Adrenal gland (tissue), 12 donors: ENCODE data around the gene GON4L. TPM values are rescaled to one million over a fixed set of nuclear protein-coding genes. Genes with fewer than 3 reads are reported as not detected.
A peak's percentile ranks its signal among the peaks of the same experiment; 100 is the strongest.

Experiments
- DNase-seq, 7 donors: peaks; one replicate each; pipeline ENCODE4 v3.0.0-alpha.2; 2019 to 2020
- H3K27ac ChIP-seq, 5 donors: fragments of 200-600 bp; sonication (generic) in 4 of 5; 1 replicate in 3 of 5; 2 replicates in 2 of 5; pipeline versions ENCODE4 v1.5.1 to v1.8.0; 2016 to 2020; ENCODE audit warnings: mild to moderate bottlenecking in 1 of 5
- H3K27me3 ChIP-seq: fragments of 200-600 bp; 2 replicates; pipeline ENCODE4 v1.8.0; 2021
- H3K36me3 ChIP-seq, 2 donors: fragments of 200-600 bp; replicated peaks in 1 of 2; 1 replicate in 1 of 2; 2 replicates in 1 of 2; pipeline versions ENCODE4 v1.5.1 to v1.8.0; 2018 to 2022
- H3K4me1 ChIP-seq, 2 donors: fragments of 200-600 bp; replicated peaks in 1 of 2; 1 replicate in 1 of 2; 2 replicates in 1 of 2; pipeline versions ENCODE4 v1.5.1 to v1.8.0; 2018 to 2021
- H3K4me3 ChIP-seq, 4 donors: fragments of 200-600 bp; sonication (generic) in 3 of 4; one replicate each; pipeline ENCODE4 v1.5.1; 2016 to 2018
- H3K9me3 ChIP-seq, 3 donors: fragments of 200-600 bp; sonication (generic) in 1 of 3; replicated peaks in 1 of 3; 1 replicate in 2 of 3; 2 replicates in 1 of 3; pipeline versions ENCODE4 v1.5.1 to v1.8.0; 2016 to 2021
- POLR2A ChIP-seq, 2 donors: fragments of 450-650 bp; IDR thresholded peaks; one replicate each; pipeline ENCODE4 v1.6.1; 2017; ENCODE audit warnings: antibody characterized with exemption in 2 of 2, mild to moderate bottlenecking in 2 of 2, moderate library complexity in 1 of 2
- WGBS, 4 donors: extraction: QIAGEN DNeasy Blood & Tissue Kit in 2 of 4; methylation state at CpG; one replicate each; pipeline versions ENCODE4 v1.1.5 to v1.1.7; 2013 to 2017; 5-methylcytosine and 5-hydroxymethylcytosine counted together
- intact Hi-C, 2 donors: fragments of 100-400 bp; cut with DNase I; formaldehyde crosslinking; loops; one replicate each; pipeline versions ENCODE4 v1.14.1 to v1.15.0; 2022 to 2023
- polyA plus RNA-seq, 3 donors: library from polyadenylated mRNA; stranded (reverse); fragments of 200-250 nt in 2 of 3; fragments of 350-450 nt in 1 of 3; fragmentation: Illumina TruSeq in 1 of 3; extraction: RNeasy Lipid Tissue Mini Kit (QIAGEN cat#74804) in 1 of 3; gene quantifications; one replicate each; pipeline ENCODE4 v1.2.3, GENCODE V29; 2013 to 2014
- total RNA-seq, 9 donors: library from RNA; depleted of rRNA in 4 of 9; stranded (reverse); fragments of >200 nt in 4 of 9; fragments of 120-200 nt in 1 of 9; fragmentation: NEBNext Ultra II Directional in 1 of 9; extraction: Animal tissue kit (Norgen Biotek cat#: 25700) in 1 of 9; gene quantifications; one replicate each; pipeline versions ENCODE4 v1.1.0 to v1.2.4, GENCODE V29; 2013 to 2023
- TF ChIP-seq, protein P1 (sequence below), 6 experiments: fragments of 450-650 bp in 4 of 6; fragments of 200-600 bp in 2 of 6; sonication (generic) in 1 of 6; IDR thresholded peaks; 1 replicate in 5 of 6; 2 replicates in 1 of 6; pipeline versions ENCODE4 v1.5.1 to v1.8.0; 2016 to 2021; ENCODE audit warnings: antibody characterized with exemption in 6 of 6, mild to moderate bottlenecking in 2 of 6, moderate library complexity in 1 of 6
- donor health status: healthy with polysubstance abuse.
- donor health status: Bipolar disorder and iron deficiency.
- donor health status: DM: yes; HTN: yes; CAD: no.
- donor health status: DM: no; HTN: no; CAD: no.
- donor health status: DM: no; HTN: no; CAD: no.
- donor health status: DM: yes; HTN: yes; CAD: no.

The GON4L gene
- total and polyA plus RNA-seq, 12 donors = 13.7 to 41.7 (median 35.0) TPM

DNA sequence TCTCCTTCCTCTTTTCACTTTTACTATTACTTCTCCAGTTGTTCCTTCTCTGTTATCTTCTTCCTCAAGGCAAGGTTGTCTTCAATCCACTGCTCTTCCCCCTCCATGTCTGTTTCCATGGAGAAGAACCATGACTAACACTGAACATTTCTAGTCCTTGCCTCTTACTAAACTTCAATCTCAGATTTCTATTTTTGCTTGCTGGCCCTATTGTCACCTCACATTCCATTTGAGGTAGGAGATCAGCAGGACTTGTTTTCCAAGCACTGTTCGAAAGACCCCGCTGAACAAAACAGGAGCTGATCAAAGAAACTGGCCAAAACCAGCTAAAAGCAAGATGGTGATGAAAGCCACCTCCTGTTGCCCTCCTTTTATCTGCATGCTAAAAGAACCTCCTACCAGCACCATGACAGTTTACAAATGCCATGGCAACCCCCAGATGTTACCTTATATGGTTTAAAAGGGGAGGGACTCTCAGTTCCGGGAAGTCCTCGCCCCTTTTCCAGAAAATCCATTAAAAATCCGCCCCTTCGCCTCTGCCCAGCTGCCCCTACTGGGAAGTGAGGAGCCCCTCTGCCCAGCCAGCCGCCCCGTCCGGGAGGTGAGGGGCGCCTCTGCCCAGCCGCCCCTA is 22.6 kb downstream of the GON4L start:
- H3K4me3 ChIP-seq = no peak overlapping the region
- no peak for TF ChIP-seq POLR2A (IDR thresholded peaks at IDR 0.05)
- TF ChIP-seq, protein P1, sequence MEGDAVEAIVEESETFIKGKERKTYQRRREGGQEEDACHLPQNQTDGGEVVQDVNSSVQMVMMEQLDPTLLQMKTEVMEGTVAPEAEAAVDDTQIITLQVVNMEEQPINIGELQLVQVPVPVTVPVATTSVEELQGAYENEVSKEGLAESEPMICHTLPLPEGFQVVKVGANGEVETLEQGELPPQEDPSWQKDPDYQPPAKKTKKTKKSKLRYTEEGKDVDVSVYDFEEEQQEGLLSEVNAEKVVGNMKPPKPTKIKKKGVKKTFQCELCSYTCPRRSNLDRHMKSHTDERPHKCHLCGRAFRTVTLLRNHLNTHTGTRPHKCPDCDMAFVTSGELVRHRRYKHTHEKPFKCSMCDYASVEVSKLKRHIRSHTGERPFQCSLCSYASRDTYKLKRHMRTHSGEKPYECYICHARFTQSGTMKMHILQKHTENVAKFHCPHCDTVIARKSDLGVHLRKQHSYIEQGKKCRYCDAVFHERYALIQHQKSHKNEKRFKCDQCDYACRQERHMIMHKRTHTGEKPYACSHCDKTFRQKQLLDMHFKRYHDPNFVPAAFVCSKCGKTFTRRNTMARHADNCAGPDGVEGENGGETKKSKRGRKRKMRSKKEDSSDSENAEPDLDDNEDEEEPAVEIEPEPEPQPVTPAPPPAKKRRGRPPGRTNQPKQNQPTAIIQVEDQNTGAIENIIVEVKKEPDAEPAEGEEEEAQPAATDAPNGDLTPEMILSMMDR (IDR thresholded peaks at IDR 0.05) = no peak
- H3K27ac ChIP-seq = no peak overlapping the region
- intact Hi-C loops = no loop called here
- H3K27me3 ChIP-seq = no peaks in the 10 kb centered on the region
- WGBS, 4 donors = 95 to 96% (median 96%) methylated on average over 7 to 11 of the region's 11 CpGs
- peaks cover 0 to 9% of the 10 kb centered on the region in 2 donors for H3K4me1 ChIP-seq
- peak in 3 of 7 donors; percentile 5 to 20 (median 18) for DNase-seq
- H3K9me3 ChIP-seq = no peaks in the 10 kb centered on the region
- H3K36me3 ChIP-seq = no peaks in the 10 kb centered on the region

DNA sequence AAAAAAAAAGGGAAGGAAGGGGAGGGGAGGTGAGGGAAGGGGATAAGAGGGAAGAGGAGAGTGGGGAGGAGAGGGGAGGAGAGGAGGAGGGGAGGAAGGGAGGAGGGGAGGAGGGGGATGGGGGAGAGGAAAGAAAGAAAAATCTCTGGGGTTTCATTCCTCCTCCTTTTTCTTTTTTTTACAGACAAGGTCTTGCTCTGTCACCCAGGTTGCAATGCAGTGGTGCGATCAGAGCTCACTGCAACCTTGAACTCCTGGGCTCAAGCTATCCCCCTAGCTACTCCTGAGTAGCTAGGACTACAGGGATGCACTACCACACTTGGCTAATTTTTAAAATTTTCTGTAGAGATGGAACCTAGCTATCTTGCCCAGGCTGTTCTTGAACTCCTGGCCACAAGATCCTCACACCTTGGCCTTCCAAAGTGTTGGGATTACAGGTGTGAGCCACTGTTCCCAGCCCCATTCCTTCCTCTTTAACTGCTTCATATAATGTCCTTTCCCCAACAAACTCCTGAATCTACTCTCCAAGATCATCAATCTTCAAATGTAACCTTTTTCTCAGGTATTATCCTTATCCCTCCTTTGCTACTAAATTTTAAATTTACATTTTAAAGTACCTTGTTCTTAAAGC is 23.2 kb downstream of the GON4L start:
- no peak overlapping the region for H3K4me3 ChIP-seq
- no peak for TF ChIP-seq POLR2A (IDR thresholded peaks at IDR 0.05)
- TF ChIP-seq, protein P1 (IDR thresholded peaks at IDR 0.05) = no peak
- 39 to 59% (median 46%) methylated on average over 1 of the region's 1 CpG for WGBS, 4 donors
- peak in 2 of 7 donors; percentile 12 to 37 for DNase-seq
- peaks cover 0 to 9% of the 10 kb centered on the region in 2 donors for H3K4me1 ChIP-seq
- no peaks in the 10 kb centered on the region for H3K27me3 ChIP-seq
- no peaks in the 10 kb centered on the region for H3K36me3 ChIP-seq
- no peaks in the 10 kb centered on the region for H3K9me3 ChIP-seq
- H3K27ac ChIP-seq = no peak overlapping the region
- intact Hi-C loops = no loop called here

DNA sequence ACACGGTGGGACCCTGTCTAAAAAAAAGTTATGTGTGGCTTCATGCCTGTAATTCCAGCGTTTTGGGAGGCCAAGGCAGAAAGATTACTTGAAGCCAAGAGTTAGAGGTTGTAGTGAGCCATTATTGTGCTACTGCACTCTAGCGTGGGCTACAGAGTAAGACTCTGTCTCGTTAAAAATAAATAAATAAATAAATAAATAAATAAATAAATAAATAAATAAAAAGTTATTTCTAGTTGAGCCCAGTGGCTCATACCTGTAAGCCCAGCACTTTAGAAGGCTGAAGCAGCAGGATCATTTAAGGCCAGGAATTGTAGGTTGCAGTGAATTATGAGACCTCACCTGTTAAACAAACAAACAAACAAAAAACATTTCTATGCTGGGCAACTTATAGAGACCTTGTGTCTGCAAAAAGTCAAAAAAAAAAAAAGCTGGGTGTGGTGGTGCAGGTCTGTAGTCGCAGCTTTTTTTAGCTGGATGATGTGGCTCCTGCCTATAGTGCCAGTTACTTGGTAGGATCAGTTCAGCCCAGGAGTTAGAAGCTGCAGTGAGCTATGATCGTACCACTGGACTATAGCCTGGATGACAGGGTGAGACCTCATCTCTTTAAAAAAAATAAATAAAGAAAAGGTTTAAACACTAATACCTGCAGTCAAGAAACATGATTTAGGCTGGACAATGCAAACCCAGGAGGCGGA is 25.6 kb downstream of the GON4L start:
- Histone ChIP-seq H3K4me3 (no peak overlapping the region), H3K27me3 (no peaks in the 10 kb centered on the region), H3K36me3 (no peaks in the 10 kb centered on the region), H3K9me3 (no peaks in the 10 kb centered on the region), H3K27ac (no peak overlapping the region), H3K4me1 (peaks cover 0 to 9% of the 10 kb centered on the region in 2 donors)
- intact Hi-C loops = no loop called here
- peak in 2 of 7 donors; percentile 15 to 28 for DNase-seq
- WGBS, 4 donors = 94 to 97% (median 96%) methylated on average over 7 of the region's 7 CpGs
- TF ChIP-seq POLR2A (IDR thresholded peaks at IDR 0.05) = no peak

DNA sequence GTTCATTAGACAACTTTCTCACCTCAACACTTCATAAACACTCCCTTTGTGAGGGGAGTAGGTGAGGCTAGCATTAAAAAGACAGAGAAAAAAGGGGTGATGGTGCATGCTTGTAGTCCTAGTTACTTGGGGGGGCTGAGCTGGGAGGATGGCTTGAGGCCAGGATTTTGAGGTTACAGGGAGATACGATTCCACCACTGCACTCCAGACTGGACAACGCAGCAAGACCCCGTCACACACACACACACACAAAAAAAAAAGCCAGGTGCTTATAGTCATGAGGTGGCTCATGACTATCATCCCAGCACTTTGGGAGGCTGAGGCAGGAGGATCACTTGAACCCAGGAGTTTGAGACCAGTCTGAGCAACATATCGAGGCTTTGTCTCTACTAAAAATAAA is 29.6 kb downstream of the GON4L start:
- Histone ChIP-seq H3K27ac (no peak overlapping the region), H3K4me1 (no peaks in the 10 kb centered on the region), H3K4me3 (no peak overlapping the region), H3K9me3 (no peaks in the 10 kb centered on the region), H3K36me3 (peaks cover 0 to 32% of the 10 kb centered on the region in 2 donors), H3K27me3 (no peaks in the 10 kb centered on the region)
- 86 to 92% (median 88%) methylated on average over 4 of the region's 4 CpGs for WGBS, 4 donors
- TF ChIP-seq, protein P1 (IDR thresholded peaks at IDR 0.05) = no peak
- peak in 1 of 7 donors; percentile 27 for DNase-seq
- intact Hi-C loops = no loop called here
